Measurements from ENCODE around the gene FAM227B. TPM values are rescaled to one million over a fixed set of nuclear protein-coding genes. Genes with fewer than 3 reads are reported as not detected.

The FAM227B gene
- total and polyA plus RNA-seq, 9 donors: 7.0 to 21.8 (median 11.5) TPM

DNA sequence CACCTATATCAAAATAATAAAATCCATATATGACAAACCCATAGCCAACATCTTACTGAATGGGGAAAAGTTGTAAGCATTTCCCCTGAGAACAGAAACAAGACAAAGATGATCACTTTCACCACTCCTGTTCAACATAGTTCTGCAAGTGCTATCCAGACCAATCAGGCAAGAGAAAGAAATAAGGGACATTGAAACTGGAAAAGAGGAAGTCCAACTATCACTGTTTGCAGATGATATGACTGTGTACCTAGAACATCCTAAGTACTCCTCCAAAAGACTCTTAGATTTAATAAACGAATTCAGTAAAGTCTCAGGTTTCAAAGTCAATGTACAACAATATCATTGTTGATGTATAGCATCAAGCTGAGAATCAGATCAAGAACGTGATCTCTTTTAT, 233.1 kb downstream of the FAM227B start:
- Histone ChIP-seq H3K36me3 (no peaks in the 10 kb centered on the region), H3K4me3 (no peak overlapping the region), H3K27ac (no peak overlapping the region), H3K4me1 (ENCODE audit: insufficient read depth) (no peaks in the 10 kb centered on the region), H3K27me3 (no peaks in the 10 kb centered on the region), H3K9me3 (no peaks in the 10 kb centered on the region)
- intact Hi-C loops (cut with DNase I): no loop called here
- TF ChIP-seq CTCF (IDR thresholded peaks at IDR 0.05) (no peak), POLR2A (IDR thresholded peaks at IDR 0.05) (no peak), EP300 (IDR thresholded peaks at IDR 0.05) (no peak)
- 85 to 92% (median 86%) methylated on average over 2 of the region's 2 CpGs for WGBS, 3 donors
- DNase-seq: no peak

- Histone ChIP-seq H3K36me3 (no peaks in the 10 kb centered on the region), H3K27ac (no peak overlapping the region), H3K4me3 (no peak overlapping the region), H3K4me1 (ENCODE audit: insufficient read depth) (no peaks in the 10 kb centered on the region), H3K9me3 (no peaks in the 10 kb centered on the region), H3K27me3 (no peaks in the 10 kb centered on the region)
- TF ChIP-seq CTCF (IDR thresholded peaks at IDR 0.05) (no peak), POLR2A (IDR thresholded peaks at IDR 0.05) (no peak), EP300 (IDR thresholded peaks at IDR 0.05) (no peak)
- intact Hi-C loops (cut with DNase I): no loop called here
- 19 to 50% (median 26%) methylated on average over 1 of the region's 1 CpG for WGBS, 3 donors
- no peak for DNase-seq
Measured at GRCh38 chr15:49383266-49383665, 237.4 kb downstream of the FAM227B start.

DNA sequence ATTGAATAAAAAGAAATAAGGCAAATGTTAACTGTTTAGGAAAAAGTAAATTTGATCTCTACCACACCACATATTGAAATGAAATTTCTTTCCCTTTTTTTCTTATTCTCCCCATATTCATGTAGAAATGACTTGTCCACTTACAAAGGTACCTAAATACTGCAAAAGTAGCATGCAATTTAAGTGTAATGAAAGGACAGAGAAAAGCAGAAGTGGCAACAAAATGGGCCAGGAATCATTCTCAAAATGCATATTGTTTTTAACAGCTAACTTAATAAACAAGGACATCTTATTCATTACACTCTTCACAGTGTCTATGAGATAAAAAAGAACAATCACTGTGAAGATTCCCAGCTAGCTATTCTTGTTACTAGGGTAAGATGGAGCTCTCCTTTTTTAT, 238.2 kb downstream of the FAM227B start:
- Histone ChIP-seq H3K4me3 (no peak overlapping the region), H3K27ac (no peak overlapping the region), H3K27me3 (no peaks in the 10 kb centered on the region), H3K36me3 (no peaks in the 10 kb centered on the region), H3K9me3 (no peaks in the 10 kb centered on the region), H3K4me1 (ENCODE audit: insufficient read depth) (no peaks in the 10 kb centered on the region)
- intact Hi-C loops (cut with DNase I): no loop called here
- DNase-seq: no peak
- TF ChIP-seq EP300 (IDR thresholded peaks at IDR 0.05) (no peak), CTCF (IDR thresholded peaks at IDR 0.05) (no peak), POLR2A (IDR thresholded peaks at IDR 0.05) (no peak)

DNA sequence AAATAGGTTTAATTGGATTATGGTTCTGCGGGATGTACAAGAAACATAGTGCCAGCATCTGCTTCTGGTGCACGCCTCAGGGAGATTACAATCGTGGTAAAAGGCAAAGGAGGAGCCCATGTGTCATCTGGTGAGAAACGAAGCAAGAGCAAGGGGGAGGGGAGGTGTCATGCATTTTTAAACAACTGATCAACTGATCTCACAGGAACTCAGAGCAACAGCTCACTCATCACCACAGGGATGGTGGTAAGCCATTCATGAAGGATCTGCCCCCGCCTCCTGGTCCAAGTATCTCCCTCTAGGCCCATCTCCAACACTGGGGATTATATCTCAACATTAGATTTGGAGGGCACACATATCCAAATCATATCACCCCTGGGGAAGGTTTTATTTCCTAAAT, 239.7 kb downstream of the FAM227B start:
- Histone ChIP-seq H3K27ac (no peak overlapping the region), H3K4me1 (ENCODE audit: insufficient read depth) (no peaks in the 10 kb centered on the region), H3K27me3 (no peaks in the 10 kb centered on the region), H3K9me3 (no peaks in the 10 kb centered on the region), H3K36me3 (no peaks in the 10 kb centered on the region), H3K4me3 (no peak overlapping the region)
- TF ChIP-seq CTCF (IDR thresholded peaks at IDR 0.05) (no peak), EP300 (IDR thresholded peaks at IDR 0.05) (no peak), POLR2A (IDR thresholded peaks at IDR 0.05) (no peak)
- no peak for DNase-seq
- intact Hi-C loops (cut with DNase I): no loop called here
- 84 to 86% (median 84%) methylated on average over 5 of the region's 5 CpGs for WGBS, 3 donors

GRCh38 chr15:49379996-49380395, 240.6 kb downstream of the FAM227B start:
- DNase-seq: no peak
- Histone ChIP-seq H3K9me3 (no peaks in the 10 kb centered on the region), H3K4me3 (no peak overlapping the region), H3K36me3 (no peaks in the 10 kb centered on the region), H3K27me3 (no peaks in the 10 kb centered on the region), H3K27ac (no peak overlapping the region), H3K4me1 (ENCODE audit: insufficient read depth) (no peaks in the 10 kb centered on the region)
- 87 to 96% (median 89%) methylated on average over 4 of the region's 4 CpGs for WGBS, 3 donors
- intact Hi-C loops (cut with DNase I): no loop called here
- TF ChIP-seq POLR2A (IDR thresholded peaks at IDR 0.05): no peak
- TF ChIP-seq EP300 (IDR thresholded peaks at IDR 0.05): no peak
- no peak for TF ChIP-seq CTCF (IDR thresholded peaks at IDR 0.05)
